Stimulated activated CD8-positive, alpha-beta memory T cell treated with anti-CD3 and anti-CD28 coated beads, Interleukin-4, amount 100 ng/mL, for 4 hours (primary cell): ENCODE measurements around the gene MINK1.
"Not testable (repeated sequence)": the region's sequence is repeated elsewhere in the genome, so short reads cannot be mapped to it uniquely, and the experiment has no call there.

ENCODE experiments used
- DNase-seq, 2 donors: peaks; one replicate each; pipeline ENCODE4 v3.0.0-alpha.2; 2020; ENCODE audit warnings: low read depth in 2 of 2, low spot score in 1 of 2

Gene MINK1

DNA sequence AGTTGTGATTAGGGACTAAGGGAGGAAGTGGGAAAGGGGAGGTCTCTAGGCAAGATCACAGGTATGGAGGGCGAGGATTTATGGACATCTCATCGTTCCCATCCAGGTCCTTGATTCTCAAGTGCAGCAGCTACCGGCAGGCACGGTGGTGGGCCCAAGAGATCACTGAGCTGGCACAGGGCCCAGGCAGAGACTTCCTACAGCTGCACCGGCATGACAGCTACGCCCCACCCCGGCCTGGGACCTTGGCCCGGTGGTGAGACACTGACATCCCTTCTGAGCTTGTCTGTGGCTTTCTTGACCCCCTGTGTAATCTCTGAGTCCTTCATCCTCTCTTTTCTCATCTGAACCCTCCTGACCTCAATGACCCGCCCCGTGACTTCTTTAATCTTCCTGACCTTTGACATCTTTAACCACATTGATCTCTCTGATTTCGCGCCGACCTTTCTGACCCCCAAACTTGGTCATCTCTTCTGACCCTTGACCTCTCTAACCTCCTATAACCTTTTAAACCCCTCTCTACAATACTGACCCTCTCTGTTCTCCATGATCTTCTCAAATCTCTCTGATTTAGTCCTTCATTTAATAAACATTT lies 22.3 kb upstream of the MINK1 start:
- no peak for DNase-seq

- DNase-seq: no peak
These were observed 21.7 kb upstream of the MINK1 start for GRCh38 chr17:4811471-4811870.

GRCh38 chr17:4812690-4813089 lies 20.4 kb upstream of the MINK1 start:
- no peak for DNase-seq

- no peak for DNase-seq
These were observed 18.0 kb upstream of the MINK1 start for GRCh38 chr17:4815043-4815675.

DNA sequence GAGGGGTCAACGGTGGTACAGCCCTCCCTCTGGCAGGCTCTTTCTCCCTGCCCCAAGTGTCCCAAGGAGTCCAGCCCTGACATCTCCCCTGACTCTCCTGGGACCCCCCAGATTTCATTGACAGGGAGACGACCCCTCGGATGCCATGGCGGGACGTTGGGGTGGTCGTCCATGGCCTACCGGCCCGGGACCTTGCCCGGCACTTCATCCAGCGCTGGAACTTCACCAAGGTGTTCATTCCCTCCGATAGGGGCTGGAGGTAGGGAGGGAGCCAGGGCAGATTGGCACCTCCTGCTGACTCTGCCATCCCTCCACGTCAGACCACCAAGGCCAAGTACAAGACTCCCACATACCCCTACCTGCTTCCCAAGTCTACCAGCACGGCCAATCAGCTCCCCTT lies 16.3 kb upstream of the MINK1 start:
- DNase-seq: no peak

DNA sequence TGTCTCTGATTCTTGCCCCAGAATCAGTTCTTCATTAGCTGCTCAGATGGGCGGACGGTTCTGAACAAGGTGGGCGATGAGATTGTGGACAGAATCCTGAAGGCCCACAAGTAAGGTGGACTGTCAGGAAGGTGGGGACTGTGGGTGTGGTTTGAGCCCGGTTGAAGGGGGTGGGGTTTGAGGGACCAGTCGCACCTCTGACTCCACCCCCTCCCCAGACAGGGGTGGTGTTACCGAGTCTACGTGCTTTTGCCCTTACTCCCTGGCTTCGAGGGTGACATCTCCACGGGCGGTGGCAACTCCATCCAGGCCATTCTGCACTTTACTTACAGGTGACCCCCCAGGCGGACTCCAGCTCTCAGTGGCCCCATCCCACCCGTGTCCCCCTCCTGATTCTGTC lies 14.9 kb upstream of the MINK1 start:
- DNase-seq: no peak

DNA sequence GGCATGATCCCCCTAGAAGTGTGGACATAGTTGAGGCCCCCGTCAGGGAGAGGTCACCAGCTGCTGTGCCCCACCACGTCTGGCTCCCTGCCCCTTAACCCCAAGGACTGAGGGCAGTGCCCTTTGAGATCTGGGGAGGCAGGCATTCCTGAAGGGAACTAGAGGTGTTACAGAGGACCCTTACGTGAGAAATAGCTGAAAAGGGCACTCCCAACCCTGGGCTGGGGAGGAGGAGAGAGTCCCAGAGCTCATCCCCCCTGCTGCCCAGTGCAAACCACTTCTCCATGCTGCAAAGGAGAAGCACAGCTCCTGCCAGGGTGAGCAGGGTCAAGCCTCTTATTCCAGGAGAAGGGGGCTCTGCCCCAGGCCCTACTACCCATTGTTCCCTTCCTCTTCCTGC lies 10.3 kb upstream of the MINK1 start:
- DNase-seq: no peak

DNA sequence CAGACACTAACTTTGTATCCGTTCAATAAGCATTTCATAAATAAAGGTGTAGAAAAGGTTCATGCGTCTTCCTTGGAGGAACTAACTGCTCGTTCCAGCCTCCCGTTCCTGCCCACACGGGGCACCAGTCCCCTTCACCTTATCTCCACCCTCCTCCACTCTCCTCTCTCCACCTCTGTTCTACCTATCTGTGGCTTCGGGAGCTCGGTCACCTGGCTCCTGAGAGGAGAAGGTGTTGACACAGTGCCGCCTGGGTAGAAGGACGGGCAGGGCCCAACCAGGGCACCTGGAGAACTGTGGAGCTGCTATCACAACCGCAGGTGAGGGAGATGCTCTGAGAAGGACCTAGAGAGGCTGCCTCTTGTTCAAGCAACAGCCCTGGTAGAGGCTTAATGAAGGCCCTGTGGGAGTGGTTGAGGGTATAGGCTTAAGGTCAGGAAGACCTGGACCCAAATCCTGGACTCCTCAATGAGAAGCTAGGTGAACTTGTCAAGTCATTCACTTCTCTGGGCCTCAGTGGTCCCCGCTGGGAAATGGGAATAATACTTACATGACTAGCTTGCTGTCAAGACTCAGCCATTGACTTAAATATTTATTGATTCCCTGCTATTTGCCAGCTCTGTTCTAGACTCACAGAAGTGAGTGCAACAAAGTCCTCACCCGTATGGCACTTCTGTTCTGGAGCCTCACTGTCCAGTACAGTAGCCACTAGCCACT lies 9.6 kb upstream of the MINK1 start:
- no peak for DNase-seq

DNA sequence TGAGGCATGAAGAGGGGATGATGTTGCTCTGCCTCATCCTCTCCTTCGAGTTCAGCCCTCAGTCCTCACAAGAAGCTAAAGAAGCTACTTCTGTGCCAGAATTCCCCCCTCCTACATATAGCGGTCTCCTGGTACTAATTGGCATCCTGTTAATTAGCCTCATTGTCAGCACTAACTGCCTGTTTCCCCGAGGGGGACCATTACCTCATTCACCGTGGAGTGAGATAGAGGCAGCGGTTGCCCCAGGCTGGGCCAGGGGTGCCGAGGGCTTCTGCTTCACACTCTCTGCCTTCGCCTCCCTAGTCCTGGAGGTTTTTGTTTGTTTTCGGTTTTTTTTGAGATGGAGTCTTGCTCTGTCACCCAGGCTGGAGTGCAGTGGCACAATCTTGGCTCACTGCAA lies 5.7 kb upstream of the MINK1 start:
- DNase-seq: no peak

DNA sequence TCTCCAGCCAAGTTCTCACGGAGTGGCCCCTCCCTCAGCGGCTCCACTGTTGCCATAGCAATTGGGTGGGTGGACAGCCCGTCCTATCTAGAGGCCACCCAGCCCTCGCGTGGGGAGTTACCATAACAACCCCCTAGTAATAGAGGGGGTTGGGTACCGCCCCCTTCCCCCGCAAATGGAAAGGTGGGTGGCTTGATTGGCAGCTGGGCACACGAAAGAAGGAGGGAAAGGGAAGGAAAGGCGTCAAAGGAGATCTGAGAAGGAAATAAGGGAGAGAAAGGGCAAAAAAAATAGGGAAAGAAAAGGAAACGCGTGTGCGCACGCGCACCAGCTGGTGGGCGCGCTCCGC lies 337 bp upstream of the MINK1 start:
- DNase-seq: not testable (repeated sequence)

DNA sequence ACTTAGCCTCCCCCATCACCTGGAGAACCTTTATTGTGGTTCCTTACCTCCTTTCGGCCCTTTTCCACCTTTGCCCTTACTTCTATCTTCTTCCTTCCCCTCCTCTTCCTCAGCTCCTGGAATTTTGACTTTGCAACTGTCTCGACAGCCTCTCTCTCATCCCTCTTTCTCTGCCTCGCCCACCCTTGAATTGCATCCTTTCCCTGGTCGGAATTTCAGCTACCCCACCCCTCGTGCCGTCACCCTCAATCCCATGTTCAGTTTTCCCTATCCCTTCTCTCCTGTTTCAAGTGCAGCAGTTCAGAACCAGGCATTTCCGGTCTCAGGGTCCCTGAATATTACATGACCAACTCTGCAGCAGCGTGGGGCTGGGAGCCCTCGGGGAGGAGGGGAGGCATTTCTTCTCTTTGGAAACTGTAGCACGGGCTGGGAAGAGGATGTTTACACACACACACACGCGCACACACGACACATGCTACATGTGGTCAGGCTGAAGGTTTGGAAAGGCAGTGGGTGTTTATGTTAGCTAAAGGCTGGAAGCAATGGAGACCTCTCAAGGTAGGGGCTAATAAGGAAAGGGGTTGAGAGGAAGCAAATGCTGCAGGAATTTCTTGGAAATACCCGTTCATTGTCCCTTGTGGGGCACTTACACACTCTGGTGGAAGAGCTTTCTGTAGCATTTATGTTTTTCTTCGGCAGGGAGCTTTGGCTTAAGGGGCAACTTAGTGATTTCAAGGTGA lies 971 bp downstream of the MINK1 start:
- no peak for DNase-seq

- no peak for DNase-seq
These were observed 1.5 kb downstream of the MINK1 start for GRCh38 chr17:4834681-4835020.

DNA sequence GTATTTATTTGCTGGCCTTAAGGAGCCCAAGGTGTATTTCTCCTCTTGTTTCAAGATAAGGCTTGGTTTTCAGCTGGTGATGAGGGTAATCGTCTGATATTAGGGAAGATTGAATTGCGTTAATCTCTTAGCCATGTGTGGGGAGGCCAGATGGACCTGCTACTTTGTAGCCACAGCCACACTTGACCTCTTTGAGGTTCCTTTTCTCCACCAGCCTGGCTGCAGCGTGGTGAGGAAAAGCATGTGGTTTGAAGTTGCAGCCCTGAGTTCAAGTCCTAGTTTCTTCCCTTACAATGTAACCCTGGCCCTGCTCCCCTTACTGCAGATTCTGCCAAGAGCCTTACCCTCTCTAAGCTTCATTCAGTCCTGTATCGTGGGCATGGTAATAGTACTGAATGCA lies 3.1 kb downstream of the MINK1 start:
- DNase-seq: no peak

DNA sequence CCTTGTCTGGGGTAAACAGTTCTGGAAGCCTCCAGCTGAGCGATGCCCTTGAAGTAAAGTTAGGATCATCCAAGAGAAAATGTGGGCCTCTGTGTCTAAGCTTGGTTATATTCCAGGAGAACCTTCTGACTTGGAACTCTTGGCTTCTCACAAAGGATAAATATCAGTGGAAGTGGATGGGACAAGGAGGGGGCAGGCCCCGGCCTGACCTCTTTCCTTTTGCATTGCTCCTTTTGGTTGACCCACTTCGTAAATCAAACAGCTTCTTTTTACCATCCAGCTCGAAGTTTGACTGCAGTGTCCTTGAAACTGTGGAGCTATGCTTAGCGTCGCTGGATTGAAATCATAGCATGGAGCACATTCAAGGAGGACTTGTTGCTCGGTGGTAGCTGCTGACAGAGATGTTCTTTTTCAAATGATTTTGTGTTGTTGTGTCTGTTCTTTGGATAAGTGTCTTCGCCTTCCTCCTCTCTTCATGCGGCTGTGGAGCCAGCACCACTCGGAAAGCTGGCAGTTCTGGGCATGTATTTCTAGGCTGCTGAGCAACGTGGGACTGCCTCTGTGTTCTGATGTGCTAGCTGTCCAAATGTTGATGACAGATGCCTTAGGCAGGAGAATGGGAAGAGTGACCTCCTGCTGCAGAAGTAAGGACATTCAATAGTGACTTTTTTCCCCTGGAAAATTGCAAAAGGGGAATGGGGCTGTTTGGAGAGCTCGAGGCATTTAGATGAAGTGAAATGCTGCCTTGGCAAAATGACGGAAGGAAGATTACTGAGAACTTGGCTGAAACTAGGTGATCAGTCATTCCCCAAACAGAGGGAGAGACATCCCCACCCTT lies 4.5 kb downstream of the MINK1 start:
- DNase-seq: no peak

DNA sequence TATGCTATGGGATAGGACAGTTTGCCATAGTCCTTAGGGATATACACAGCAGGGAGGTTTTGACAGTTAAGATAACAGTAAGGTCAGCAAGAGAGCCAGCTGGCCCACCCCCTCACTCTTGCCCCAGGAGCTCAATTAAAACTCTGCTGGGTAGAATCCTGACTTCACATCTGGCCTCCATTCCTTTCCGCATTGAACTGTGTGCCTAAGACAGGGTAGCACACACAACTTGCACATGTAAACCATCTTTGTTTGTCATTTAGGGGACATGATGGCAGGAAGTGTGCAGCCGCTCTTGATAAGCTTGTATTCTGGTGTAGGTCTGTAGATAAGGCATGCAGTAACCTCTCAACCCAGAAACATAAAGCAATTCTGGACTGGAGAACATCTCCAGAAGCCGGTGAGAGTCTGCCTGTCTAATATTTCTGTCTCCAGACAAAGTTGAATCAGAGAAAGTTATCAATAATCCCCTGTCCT lies 5.2 kb downstream of the MINK1 start:
- DNase-seq: no peak

DNA sequence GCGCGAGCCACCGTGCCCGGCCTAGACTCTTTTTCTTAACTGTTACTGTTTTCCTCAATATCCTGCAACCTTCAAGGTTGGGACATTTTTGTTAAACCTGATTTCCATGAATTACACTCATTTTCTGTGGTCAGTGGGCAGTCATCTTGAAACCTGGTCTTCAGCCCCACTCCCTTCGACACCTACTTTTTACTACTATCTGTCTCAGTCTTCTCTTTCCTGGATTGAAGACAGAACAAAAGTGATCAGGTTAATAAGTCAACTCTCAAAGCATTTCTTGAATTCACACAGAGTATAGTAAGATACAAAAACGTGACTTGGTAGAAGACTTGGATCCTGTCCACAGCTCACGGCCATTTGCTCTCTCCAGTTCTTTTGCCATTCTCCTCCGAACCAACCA lies 6.1 kb downstream of the MINK1 start:
- DNase-seq: no peak

GRCh38 chr17:4839965-4840892 lies 7.1 kb downstream of the MINK1 start:
- no peak for DNase-seq

DNA sequence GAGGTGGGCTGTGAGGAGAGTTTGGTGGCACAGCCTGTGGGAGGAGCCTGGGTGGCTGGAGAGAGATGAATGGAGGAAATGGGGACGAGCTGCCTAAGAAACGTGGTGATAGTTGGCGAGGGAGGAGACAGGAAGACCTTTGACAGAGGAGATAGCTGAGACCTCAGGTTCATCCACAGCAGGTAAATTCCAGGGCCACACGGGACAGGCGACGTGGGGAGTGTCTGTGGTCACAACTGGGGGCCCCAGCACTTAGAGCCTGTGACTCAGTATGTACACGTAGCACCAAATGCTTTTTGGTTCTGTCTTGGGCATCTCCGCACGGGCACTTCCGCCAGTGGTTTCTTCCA lies 7.7 kb downstream of the MINK1 start:
- DNase-seq: no peak

GRCh38 chr17:4842376-4842775 lies 9.2 kb downstream of the MINK1 start:
- DNase-seq: no peak

GRCh38 chr17:4843321-4844000 lies 10.3 kb downstream of the MINK1 start:
- DNase-seq: no peak
